NCI-H1694 treated with DMSO at 0.1 percent for 48 hours (cell line): ENCODE results near the gene RGL1.
"Not testable (repeated sequence)": the region's sequence is repeated elsewhere in the genome, so short reads cannot be mapped to it uniquely, and the experiment has no call there.

ENCODE experiments used
- DNase-seq: peaks from one replicate; lab custom pipeline; 2025; lab: John Stamatoyannopoulos, UW

The RGL1 gene

GRCh38 chr1:183785921-183786320 lies 19.0 kb upstream of the RGL1 start:
- not testable (repeated sequence) for DNase-seq

DNA sequence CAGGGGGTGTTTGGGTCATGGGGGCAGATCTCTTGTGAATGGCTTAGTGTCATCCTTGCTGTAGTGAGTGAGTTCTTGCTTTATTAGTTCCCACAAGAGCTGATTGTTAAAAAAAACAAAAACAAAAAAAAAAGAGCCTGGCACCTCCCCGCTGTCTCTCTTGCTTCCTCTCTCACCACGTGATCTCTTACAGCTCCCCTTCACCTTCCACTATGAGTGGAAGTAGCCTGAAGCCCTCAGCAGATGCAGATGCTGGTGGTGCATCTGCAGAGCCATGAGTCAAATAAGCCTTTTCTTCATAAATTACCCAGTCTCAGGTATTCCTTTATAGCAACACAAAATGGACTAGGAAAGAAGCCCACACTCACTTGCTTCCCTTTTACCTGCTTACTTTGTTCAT lies 17.2 kb upstream of the RGL1 start:
- DNase-seq, result no peak

GRCh38 chr1:183791319-183791718 lies 13.6 kb upstream of the RGL1 start:
- no peak for DNase-seq

- DNase-seq, result no peak
Observed at GRCh38 chr1:183792300-183792699, 12.6 kb upstream of the RGL1 start.

- DNase-seq, result no peak
Observed at GRCh38 chr1:183794088-183794487, 10.8 kb upstream of the RGL1 start.

GRCh38 chr1:183800449-183800848 lies 4.5 kb upstream of the RGL1 start:
- DNase-seq, result no peak

DNA sequence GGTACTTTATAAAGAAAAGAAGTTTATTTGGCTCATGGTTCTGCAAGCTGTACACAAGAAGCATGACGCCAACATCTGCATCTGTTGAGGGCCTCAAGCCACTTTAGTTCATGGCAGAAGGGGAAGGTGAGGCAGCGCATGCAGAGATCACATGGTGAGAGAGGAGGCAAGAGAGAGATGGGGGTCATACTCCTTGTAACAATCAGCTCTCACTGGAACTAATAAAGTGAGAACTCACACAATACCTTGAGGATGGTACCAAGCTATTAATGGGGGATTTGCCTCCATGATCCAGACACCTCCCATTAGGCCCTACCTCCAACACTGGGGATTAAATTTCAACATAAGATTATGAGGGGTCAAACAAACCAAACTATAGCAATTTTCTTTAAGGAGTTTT lies 3.3 kb upstream of the RGL1 start:
- no peak for DNase-seq

- DNase-seq, result no peak
Observed at GRCh38 chr1:183804387-183804786, 533 bp upstream of the RGL1 start.

- no peak for DNase-seq
Observed at GRCh38 chr1:183806125-183806524, 1.2 kb downstream of the RGL1 start.

GRCh38 chr1:183806675-183807074 lies 1.8 kb downstream of the RGL1 start:
- no peak for DNase-seq

DNA sequence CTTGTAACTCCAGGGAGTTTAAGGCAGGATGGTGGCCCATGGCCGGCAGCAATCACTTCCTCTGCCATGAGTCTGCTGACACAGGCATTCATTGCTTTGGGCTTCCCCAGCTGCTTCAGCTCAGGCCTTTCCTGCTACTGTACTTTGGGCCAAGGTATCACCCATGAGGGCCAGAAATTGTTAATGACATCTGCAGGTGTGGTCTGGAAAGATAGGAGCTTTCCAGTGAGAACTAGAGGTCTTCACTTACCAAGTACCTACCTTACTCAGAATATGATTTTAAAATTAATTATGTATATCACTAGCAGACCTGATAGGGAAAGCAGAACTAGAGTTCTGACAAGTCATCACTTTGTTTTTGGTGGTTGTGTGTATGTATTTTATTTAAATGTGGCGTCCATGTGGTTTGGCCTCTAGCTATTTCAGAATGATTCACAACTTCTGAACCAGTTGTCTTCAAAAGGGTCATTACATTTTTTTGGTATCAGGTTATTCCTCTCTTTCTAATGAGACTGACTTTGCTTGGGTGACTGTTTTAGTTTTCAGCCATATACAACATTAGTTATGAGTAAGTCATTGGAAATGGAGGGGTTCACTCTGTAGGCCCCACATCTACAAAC lies 2.7 kb downstream of the RGL1 start:
- DNase-seq, result no peak

DNA sequence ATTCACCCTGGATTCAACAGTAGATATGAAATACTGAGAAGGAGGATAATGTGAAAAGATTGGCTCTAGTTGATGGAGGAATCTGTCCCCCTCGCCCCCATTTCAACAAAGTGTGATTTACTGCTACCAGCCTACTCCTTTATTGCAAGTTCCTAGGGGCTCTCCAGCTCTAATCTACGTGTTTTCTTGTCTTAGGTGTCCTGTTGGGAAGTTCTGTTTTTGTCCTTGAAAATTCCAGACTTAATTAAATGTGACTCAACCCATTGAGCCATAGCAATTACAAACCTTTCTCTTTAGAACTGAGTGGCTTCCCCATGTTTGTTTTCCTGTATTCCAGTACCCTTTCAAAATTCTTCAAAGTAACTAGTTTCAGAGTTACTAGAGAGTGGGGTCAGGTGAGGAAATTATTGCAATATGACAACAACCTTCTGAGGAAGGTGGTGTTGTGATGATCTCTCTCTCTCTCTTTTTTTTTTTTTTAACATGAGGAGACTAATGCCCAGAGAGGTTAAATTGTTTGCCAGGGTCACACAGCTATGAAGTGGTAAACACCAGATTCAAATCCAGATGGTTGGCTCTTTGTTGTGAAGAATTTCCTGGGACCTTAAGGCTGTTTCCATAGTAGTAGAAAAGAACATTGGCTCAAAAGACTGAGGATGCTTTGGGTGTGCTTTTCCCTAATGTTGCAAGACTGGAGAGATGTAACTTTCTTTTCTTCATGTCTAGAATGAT lies 3.5 kb downstream of the RGL1 start:
- no peak for DNase-seq

DNA sequence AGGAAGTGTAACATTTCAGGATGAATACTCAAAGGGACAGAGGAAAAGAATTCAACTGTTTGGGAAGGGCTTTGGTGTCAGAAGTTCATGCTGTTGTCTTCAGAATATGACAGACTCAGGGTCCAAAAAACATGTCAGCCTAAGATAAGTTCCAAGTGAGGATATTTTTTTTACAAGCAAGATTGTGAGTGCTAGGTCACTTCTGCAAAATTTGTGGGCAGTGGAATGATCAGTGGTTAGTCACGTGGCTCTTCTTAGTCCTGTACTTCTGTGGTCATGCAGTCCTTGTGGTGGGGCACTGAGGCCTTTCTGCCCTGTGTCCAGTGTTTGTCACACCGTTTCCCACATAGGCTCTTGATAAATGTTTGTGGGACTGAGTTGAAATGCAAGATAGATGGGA lies 5.2 kb downstream of the RGL1 start:
- DNase-seq, result no peak

DNA sequence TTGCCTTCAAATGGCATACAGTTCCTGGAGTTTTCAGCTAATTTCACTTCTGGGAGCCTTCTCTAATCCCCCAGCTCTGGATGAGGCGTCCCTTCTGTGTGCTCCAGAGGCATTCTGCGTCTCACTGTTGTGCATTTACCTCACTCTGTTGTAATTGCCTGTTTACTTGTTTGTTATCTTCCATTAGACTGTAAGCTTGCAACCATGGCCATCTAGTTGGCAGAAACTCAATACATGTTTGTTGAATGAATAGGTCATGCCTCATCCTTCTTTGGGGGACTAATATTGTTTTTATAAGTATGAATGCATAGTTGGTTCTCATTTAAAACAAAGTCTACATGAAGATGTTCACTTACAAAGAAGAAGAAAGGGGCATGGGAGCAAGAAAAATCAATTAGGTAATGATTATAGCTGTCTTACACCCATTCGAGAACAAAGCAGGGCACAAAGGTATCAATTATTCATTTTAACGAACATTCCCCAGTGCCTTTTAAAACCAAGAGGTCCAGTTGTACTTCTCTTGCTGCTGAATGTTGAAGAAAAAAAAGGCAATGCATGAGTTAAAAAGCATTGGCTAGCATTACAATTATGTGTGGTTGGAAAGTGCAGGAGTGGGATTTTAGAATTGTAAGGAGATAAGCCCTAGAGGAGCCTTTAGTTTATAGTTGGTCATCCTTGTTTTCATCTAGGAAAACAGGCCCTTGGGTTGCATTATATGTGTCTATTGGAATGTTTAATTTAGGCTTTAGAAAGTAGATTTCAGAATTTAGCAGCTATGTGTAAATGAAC lies 6.0 kb downstream of the RGL1 start:
- no peak for DNase-seq

- DNase-seq, result no peak
Observed at GRCh38 chr1:183812128-183812527, 7.2 kb downstream of the RGL1 start.

GRCh38 chr1:183812686-183813569 lies 8.0 kb downstream of the RGL1 start:
- DNase-seq, result no peak

DNA sequence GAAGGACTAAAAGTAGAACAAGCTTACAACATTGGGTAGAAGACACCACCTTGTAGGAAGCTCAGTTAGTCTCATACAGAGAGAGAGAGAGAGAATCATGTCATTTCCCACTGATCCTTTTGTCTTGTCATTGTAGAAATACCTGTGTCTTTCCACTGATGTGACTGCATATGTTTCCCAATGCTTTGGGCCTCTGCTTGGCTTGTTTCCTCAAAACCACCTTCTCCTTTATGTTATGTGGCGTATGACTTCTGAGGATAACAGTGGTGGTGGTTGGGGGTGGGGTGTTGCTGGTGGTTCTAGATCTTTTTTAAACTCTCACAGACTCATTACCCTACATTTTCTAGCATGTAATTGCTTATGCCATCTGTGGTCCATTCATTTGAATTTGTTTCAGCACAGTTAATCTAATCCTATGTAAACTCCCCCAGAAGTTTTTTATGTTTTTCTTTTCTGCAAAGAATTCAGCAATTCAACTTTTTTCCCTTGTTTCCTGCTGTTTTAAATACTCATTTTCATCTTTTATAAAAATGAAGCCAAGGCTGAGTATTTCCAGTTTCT lies 9.3 kb downstream of the RGL1 start:
- peak; percentile 25 for DNase-seq

- no peak for DNase-seq
Observed at GRCh38 chr1:183816110-183816509, 11.2 kb downstream of the RGL1 start.

GRCh38 chr1:183817576-183818288 lies 12.8 kb downstream of the RGL1 start:
- DNase-seq, result no peak

- DNase-seq, result no peak
Observed at GRCh38 chr1:183819059-183819458, 14.1 kb downstream of the RGL1 start.

DNA sequence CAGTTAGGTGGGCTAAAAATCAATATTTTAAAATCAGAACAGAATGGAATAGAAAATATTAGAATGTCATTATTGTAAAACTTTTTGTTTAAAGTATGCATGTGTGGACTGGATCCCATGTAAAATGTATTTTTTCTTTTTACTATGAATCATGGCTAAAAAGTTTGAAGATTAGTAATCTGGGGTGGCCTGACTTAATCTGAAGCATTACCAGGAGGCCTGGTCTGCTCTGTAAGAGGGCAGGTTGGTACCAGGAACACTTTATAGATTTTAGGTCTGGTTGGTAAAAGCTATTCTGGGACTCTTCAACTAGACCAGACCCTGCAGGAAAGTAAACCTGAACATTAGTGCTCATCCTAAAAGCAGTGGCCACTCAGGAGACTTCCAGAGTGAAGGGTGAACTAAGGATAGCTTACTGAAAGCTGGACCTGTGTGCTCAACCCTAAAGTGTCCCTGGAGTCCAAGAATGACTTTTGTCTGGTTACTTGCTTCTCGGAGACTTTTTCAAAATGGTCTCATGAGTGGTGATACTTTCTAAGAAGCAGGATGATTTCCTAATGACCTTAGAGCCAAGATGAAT lies 16.5 kb downstream of the RGL1 start:
- DNase-seq, result no peak
